ENCODE measurements around the gene DLK2. TPM values are rescaled to one million over a fixed set of nuclear protein-coding genes. Genes with fewer than 3 reads are reported as not detected.
"Not testable (repeated sequence)": the region's sequence is repeated elsewhere in the genome, so short reads cannot be mapped to it uniquely, and the experiment has no call there.

DLK2 gene
- total RNA-seq, 6 experiments from 2014 or later: 1.8 to 2.9 (median 2.2) TPM

- TF ChIP-seq CTCF (IDR thresholded peaks at IDR 0.05): no peak
- no peak for DNase-seq
- Mint-ChIP-seq H3K9me3 (no peaks in the 10 kb centered on the region), H3K36me3 (ENCODE audit: low read depth) (no peaks in the 10 kb centered on the region), H3K4me1 (ENCODE audit: low read depth) (no peaks in the 10 kb centered on the region), H3K4me3 (no peak overlapping the region), H3K27ac (no peak overlapping the region), H3K27me3 (ENCODE audit: insufficient read depth) (peaks cover 7% of the 10 kb centered on the region; the same call in 1 of the 2 replicates)
Observed at GRCh38 chr6:43421831-43422230, 33.5 kb downstream of the DLK2 start.

- DNase-seq: no peak
- no peaks in the 10 kb centered on the region for H3K9me3 Mint-ChIP-seq
- H3K27me3 Mint-ChIP-seq (ENCODE audit: insufficient read depth): peaks cover 7% of the 10 kb centered on the region; the same call in 1 of the 2 replicates
- no peak for TF ChIP-seq CTCF (IDR thresholded peaks at IDR 0.05)
- H3K4me3 Mint-ChIP-seq: no peak overlapping the region
- H3K36me3 Mint-ChIP-seq (ENCODE audit: low read depth): no peaks in the 10 kb centered on the region
- H3K4me1 Mint-ChIP-seq (ENCODE audit: low read depth): no peaks in the 10 kb centered on the region
- H3K27ac Mint-ChIP-seq: no peak overlapping the region
Observed at GRCh38 chr6:43420012-43420709, 35.2 kb downstream of the DLK2 start.

- no peak for TF ChIP-seq CTCF (IDR thresholded peaks at IDR 0.05)
- Mint-ChIP-seq H3K36me3 (ENCODE audit: low read depth) (no peaks in the 10 kb centered on the region), H3K27ac (no peak overlapping the region), H3K9me3 (no peaks in the 10 kb centered on the region), H3K4me1 (ENCODE audit: low read depth) (no peaks in the 10 kb centered on the region), H3K27me3 (ENCODE audit: insufficient read depth) (peaks cover 9% of the 10 kb centered on the region; the same call in 1 of the 2 replicates), H3K4me3 (no peak overlapping the region)
- no peak for DNase-seq
Observed at GRCh38 chr6:43416935-43417334, 38.4 kb downstream of the DLK2 start.

- not testable (repeated sequence) for H3K4me1 Mint-ChIP-seq (ENCODE audit: low read depth); H3K27me3 Mint-ChIP-seq (ENCODE audit: insufficient read depth); H3K27ac Mint-ChIP-seq; H3K9me3 Mint-ChIP-seq; DNase-seq; H3K36me3 Mint-ChIP-seq (ENCODE audit: low read depth); H3K4me3 Mint-ChIP-seq
Observed at GRCh38 chr6:43415275-43415674, 40.1 kb downstream of the DLK2 start.

GRCh38 chr6:43413002-43413401, 42.3 kb downstream of the DLK2 start:
- Mint-ChIP-seq H3K27me3 (ENCODE audit: insufficient read depth) (peaks cover 9% of the 10 kb centered on the region; the same call in 1 of the 2 replicates), H3K4me1 (ENCODE audit: low read depth) (no peaks in the 10 kb centered on the region), H3K36me3 (ENCODE audit: low read depth) (no peaks in the 10 kb centered on the region), H3K9me3 (peaks cover 3% of the 10 kb centered on the region; the same call in 1 of the 2 replicates), H3K4me3 (no peak overlapping the region), H3K27ac (no peak overlapping the region)
- DNase-seq: no peak
- TF ChIP-seq CTCF (IDR thresholded peaks at IDR 0.05): no peak

GRCh38 chr6:43412541-43412940, 42.8 kb downstream of the DLK2 start:
- Mint-ChIP-seq H3K27me3 (ENCODE audit: insufficient read depth) (peaks cover 10% of the 10 kb centered on the region; the same call in 1 of the 2 replicates), H3K4me1 (ENCODE audit: low read depth) (no peaks in the 10 kb centered on the region), H3K27ac (no peak overlapping the region), H3K36me3 (ENCODE audit: low read depth) (no peaks in the 10 kb centered on the region), H3K9me3 (peaks cover 4% of the 10 kb centered on the region; the same call in 1 of the 2 replicates), H3K4me3 (no peak overlapping the region)
- DNase-seq: no peak
- TF ChIP-seq CTCF (IDR thresholded peaks at IDR 0.05): no peak

GRCh38 chr6:43410776-43411175, 44.6 kb downstream of the DLK2 start:
- not testable (repeated sequence) for H3K4me3 Mint-ChIP-seq; DNase-seq; H3K4me1 Mint-ChIP-seq (ENCODE audit: low read depth); H3K9me3 Mint-ChIP-seq; H3K36me3 Mint-ChIP-seq (ENCODE audit: low read depth); H3K27ac Mint-ChIP-seq
- H3K27me3 Mint-ChIP-seq (ENCODE audit: insufficient read depth): peaks cover 11% of the 10 kb centered on the region

Measured in HFFc6 (cell line).